ENCODE results near the gene MPPED1. TPM values are rescaled to one million over a fixed set of nuclear protein-coding genes. Genes with fewer than 3 reads are reported as not detected.

Gene MPPED1
- total RNA-seq, 2 donors from 2014 or later = 0.11 to 0.59 TPM

- peak; percentile 89 for DNase-seq
- no peaks in the 10 kb centered on the region for H3K9me3 Mint-ChIP-seq
These were observed 104.1 kb downstream of the MPPED1 start for GRCh38 chr22:43515902-43516301.

GRCh38 chr22:43516386-43516785, 104.6 kb downstream of the MPPED1 start:
- Histone ChIP-seq H3K36me3 (ENCODE audit: control insufficient read depth, insufficient read depth, low read length) (no peaks in the 10 kb centered on the region), H3K9ac (ENCODE audit: extremely low read depth, low read length, poor library complexity, severe bottlenecking) (no peak overlapping the region), H3K4me3 (ENCODE audit: low read length) (no peak overlapping the region), H3K4me1 (ENCODE audit: control insufficient read depth, insufficient read depth, low read length) (no peaks in the 10 kb centered on the region), H3K27ac (ENCODE audit: low read depth, low read length) (no peak overlapping the region), H3K9me3 (ENCODE audit: control insufficient read depth, low read length) (no peaks in the 10 kb centered on the region), H3K27me3 (ENCODE audit: control insufficient read depth, insufficient read depth, low read length, poor library complexity, severe bottlenecking) (no peaks in the 10 kb centered on the region)
- 89% methylated on average over 7 to 14 of the region's 14 CpGs for WGBS, 2 experiments (ENCODE audit: insufficient coverage in 1 of 2, insufficient read length in 1 of 2)
- no peak overlapping the region for H3K4me3 Mint-ChIP-seq
- no peak for TF ChIP-seq CTCF (conservative IDR thresholded peaks at IDR 0.05)
- no peak overlapping the region for H3K27ac Mint-ChIP-seq
- H3K4me1 Mint-ChIP-seq = no peaks in the 10 kb centered on the region
- H3K27me3 Mint-ChIP-seq (ENCODE audit: insufficient read depth) = no peaks in the 10 kb centered on the region
- no peak for DNase-seq
- H3K9me3 Mint-ChIP-seq = no peaks in the 10 kb centered on the region
- H3K36me3 Mint-ChIP-seq (ENCODE audit: low read depth) = no peaks in the 10 kb centered on the region

More at GRCh38 chr22:43515902-43516301, 104.1 kb downstream of the MPPED1 start:
- H3K36me3 Mint-ChIP-seq (ENCODE audit: low read depth) = no peaks in the 10 kb centered on the region
- whole genome bisulfite sequencing, 2 experiments (ENCODE audit: insufficient coverage in 1 of 2, insufficient read length in 1 of 2) = 85 to 88% methylated on average over 10 to 13 of the region's 13 CpGs
- Histone ChIP-seq H3K4me3 (ENCODE audit: low read length) (no peak overlapping the region), H3K9me3 (ENCODE audit: control insufficient read depth, low read length) (no peaks in the 10 kb centered on the region), H3K9ac (ENCODE audit: extremely low read depth, low read length, poor library complexity, severe bottlenecking) (no peak overlapping the region), H3K27me3 (ENCODE audit: control insufficient read depth, insufficient read depth, low read length, poor library complexity, severe bottlenecking) (no peaks in the 10 kb centered on the region), H3K36me3 (ENCODE audit: control insufficient read depth, insufficient read depth, low read length) (no peaks in the 10 kb centered on the region), H3K27ac (ENCODE audit: low read depth, low read length) (no peak overlapping the region), H3K4me1 (ENCODE audit: control insufficient read depth, insufficient read depth, low read length) (no peaks in the 10 kb centered on the region)
- peak; percentile 73 for TF ChIP-seq CTCF (conservative IDR thresholded peaks at IDR 0.05)
- no peak overlapping the region for H3K27ac Mint-ChIP-seq
- H3K4me1 Mint-ChIP-seq = no peaks in the 10 kb centered on the region
- H3K27me3 Mint-ChIP-seq (ENCODE audit: insufficient read depth) = no peaks in the 10 kb centered on the region
- H3K4me3 Mint-ChIP-seq = no peak overlapping the region

- 90 to 92% methylated on average over 9 to 14 of the region's 14 CpGs for WGBS, 2 experiments (ENCODE audit: insufficient coverage in 1 of 2, insufficient read length in 1 of 2)
- TF ChIP-seq CTCF (conservative IDR thresholded peaks at IDR 0.05) = no peak
- DNase-seq = no peak
- Histone ChIP-seq H3K9ac (ENCODE audit: extremely low read depth, low read length, poor library complexity, severe bottlenecking) (no peak overlapping the region), H3K27me3 (ENCODE audit: control insufficient read depth, insufficient read depth, low read length, poor library complexity, severe bottlenecking) (no peaks in the 10 kb centered on the region), H3K9me3 (ENCODE audit: control insufficient read depth, low read length) (no peaks in the 10 kb centered on the region), H3K4me1 (ENCODE audit: control insufficient read depth, insufficient read depth, low read length) (no peaks in the 10 kb centered on the region), H3K27ac (ENCODE audit: low read depth, low read length) (no peak overlapping the region), H3K36me3 (ENCODE audit: control insufficient read depth, insufficient read depth, low read length) (no peaks in the 10 kb centered on the region), H3K4me3 (ENCODE audit: low read length) (no peak overlapping the region)
- Mint-ChIP-seq H3K36me3 (ENCODE audit: low read depth) (no peaks in the 10 kb centered on the region), H3K4me3 (no peak overlapping the region), H3K27ac (no peak overlapping the region), H3K27me3 (ENCODE audit: insufficient read depth) (no peaks in the 10 kb centered on the region), H3K4me1 (no peaks in the 10 kb centered on the region), H3K9me3 (no peaks in the 10 kb centered on the region)
These were observed 105.3 kb downstream of the MPPED1 start for GRCh38 chr22:43516996-43517635.
